DOHH2 (cell line): ENCODE data around the gene ABHD1.

Source experiments
- H3F3A ChIP-seq: fragments of 200-600 bp; sonication (generic), shearing (Covaris generic); 2 replicates; pipeline ENCODE4 v1.6.0; 2016; ENCODE audit warnings: antibody characterized with exemption, mild to moderate bottlenecking; ENCODE audit not compliant: control insufficient read depth, insufficient read depth
- H3K27ac ChIP-seq: fragments of 200-600 bp; sonication (generic); 2 replicates; pipeline ENCODE4 v1.5.1; 2014; ENCODE audit warnings: low read depth, mild to moderate bottlenecking, low read length, moderate library complexity
- H3K27me3 ChIP-seq: fragments of 200-600 bp; sonication (generic); 2 replicates; pipeline ENCODE4 v1.6.1; 2014; ENCODE audit warnings: mild to moderate bottlenecking, low read length, mixed read lengths; ENCODE audit not compliant: control insufficient read depth
- H3K36me3 ChIP-seq: fragments of 200-600 bp; sonication (generic); 2 replicates; pipeline ENCODE4 v1.6.1; 2014; ENCODE audit warnings: mild to moderate bottlenecking, low read length, moderate library complexity, mixed read lengths; ENCODE audit not compliant: control insufficient read depth
- H3K4me1 ChIP-seq: fragments of 200-600 bp; sonication (generic); 2 replicates; pipeline ENCODE4 v1.6.1; 2014; ENCODE audit warnings: mild to moderate bottlenecking, low read length, mixed read lengths; ENCODE audit not compliant: control insufficient read depth
- H3K4me2 ChIP-seq: fragments of 200-600 bp; sonication (generic); 2 replicates; pipeline ENCODE4 v1.6.0; 2014; ENCODE audit warnings: mild to moderate bottlenecking, low read length, moderate library complexity
- H3K4me3 ChIP-seq: fragments of 200-600 bp; sonication (generic); 2 replicates; pipeline ENCODE4 v1.5.1; 2014; ENCODE audit warnings: mild to moderate bottlenecking, low read length, mixed read lengths
- H3K79me2 ChIP-seq: fragments of 200-600 bp; sonication (generic); 2 replicates; pipeline ENCODE4 v1.6.1; 2014; ENCODE audit warnings: mild to moderate bottlenecking, low read length, mixed read lengths; ENCODE audit not compliant: control insufficient read depth
- H3K9me2 ChIP-seq: fragments of 200-600 bp; sonication (generic); replicated peaks from 2 replicates; pipeline ENCODE4 v1.6.1; 2014; ENCODE audit warnings: mild to moderate bottlenecking, low read length, mixed read lengths; ENCODE audit not compliant: control insufficient read depth
- H3K9me3 ChIP-seq: fragments of 200-600 bp; sonication (generic); 2 replicates; pipeline ENCODE4 v1.6.1; 2014; ENCODE audit warnings: antibody characterized with exemption, low read length, mixed read lengths; ENCODE audit not compliant: control insufficient read depth, insufficient read depth
- H4K20me1 ChIP-seq: fragments of 200-600 bp; sonication (generic); 2 replicates; pipeline ENCODE4 v1.6.0; 2014; ENCODE audit warnings: low read depth, mild to moderate bottlenecking, antibody characterized with exemption, low read length, moderate library complexity; ENCODE audit not compliant: control insufficient read depth, insufficient read depth
- CTCF ChIP-seq: fragments of 200-600 bp; sonication (generic); IDR thresholded peaks from one replicate; pipeline ENCODE4 v1.5.1; 2014; ENCODE audit warnings: antibody characterized with exemption, mild to moderate bottlenecking, low read depth, low read length; ENCODE audit not compliant: poor library complexity, severe bottlenecking
- EZH2phosphoT487 ChIP-seq: fragments of 200-600 bp; sonication (generic); IDR thresholded peaks from 2 replicates; pipeline ENCODE4 v1.6.1; 2017; ENCODE audit warnings: borderline replicate concordance, mild to moderate bottlenecking, antibody characterized with exemption, low read length, moderate library complexity, mixed read lengths

Gene ABHD1

GRCh38 chr2:27082773-27083409, 40.7 kb upstream of the ABHD1 start:
- no peaks in the 10 kb centered on the region for H3K9me2 ChIP-seq
- H3K4me2 ChIP-seq = no peak overlapping the region
- H3K79me2 ChIP-seq = no peaks in the 10 kb centered on the region
- no peak overlapping the region for H3K4me3 ChIP-seq
- H3K27me3 ChIP-seq = no peaks in the 10 kb centered on the region
- H3K27ac ChIP-seq = no peak overlapping the region
- H3K4me1 ChIP-seq = peaks cover 49% of the 10 kb centered on the region
- no peaks in the 10 kb centered on the region; the same call in 1 of the 2 replicates for H3F3A ChIP-seq
- H4K20me1 ChIP-seq = no peaks in the 10 kb centered on the region
- TF ChIP-seq CTCF (no peak), EZH2phosphoT487 (no peak)
- no peaks in the 10 kb centered on the region for H3K36me3 ChIP-seq
- no peaks in the 10 kb centered on the region for H3K9me3 ChIP-seq

- no peaks in the 10 kb centered on the region for H4K20me1 ChIP-seq
- H3K27me3 ChIP-seq = no peaks in the 10 kb centered on the region
- peaks cover 42% of the 10 kb centered on the region for H3K4me1 ChIP-seq
- no peak overlapping the region for H3K4me2 ChIP-seq
- no peaks in the 10 kb centered on the region for H3K9me2 ChIP-seq
- no peak overlapping the region for H3K4me3 ChIP-seq
- H3K27ac ChIP-seq = no peak overlapping the region
- no peaks in the 10 kb centered on the region for H3K36me3 ChIP-seq
- no peaks in the 10 kb centered on the region; the same call in 1 of the 2 replicates for H3F3A ChIP-seq
- TF ChIP-seq CTCF (no peak), EZH2phosphoT487 (no peak)
- H3K79me2 ChIP-seq = no peaks in the 10 kb centered on the region
- H3K9me3 ChIP-seq = no peaks in the 10 kb centered on the region
Measured at GRCh38 chr2:27083410-27084296, 40.0 kb upstream of the ABHD1 start.

- no peaks in the 10 kb centered on the region for H3K27me3 ChIP-seq
- H3K4me2 ChIP-seq = no peak overlapping the region
- H3K27ac ChIP-seq = no peak overlapping the region
- H3K36me3 ChIP-seq = no peaks in the 10 kb centered on the region
- H3K9me2 ChIP-seq = no peaks in the 10 kb centered on the region
- no peak for TF ChIP-seq EZH2phosphoT487
- no peak for TF ChIP-seq CTCF
- no peaks in the 10 kb centered on the region for H3K9me3 ChIP-seq
- H3K79me2 ChIP-seq = no peaks in the 10 kb centered on the region
- no peaks in the 10 kb centered on the region; the same call in 1 of the 2 replicates for H3F3A ChIP-seq
- H3K4me1 ChIP-seq = peaks cover 42% of the 10 kb centered on the region
- H3K4me3 ChIP-seq = no peak overlapping the region
- H4K20me1 ChIP-seq = no peaks in the 10 kb centered on the region
Measured at GRCh38 chr2:27084297-27085061, 39.1 kb upstream of the ABHD1 start.
